GM12864 (cell line): ENCODE data around the gene FN3K.

ENCODE experiments used
- DNase-seq: peaks from one replicate; pipeline ENCODE4 v3.0.0-alpha.2; 2011; ENCODE audit warnings: low read depth
- H3K4me3 ChIP-seq: 2 replicates; pipeline ENCODE4 v1.5.1; 2011; ENCODE audit warnings: mild to moderate bottlenecking, low read depth, low read length, control low read depth
- CTCF ChIP-seq: IDR thresholded peaks from 2 replicates; pipeline ENCODE4 v1.5.1; 2011; ENCODE audit warnings: low read depth, mild to moderate bottlenecking, moderate library complexity, low read length, control low read depth, inconsistent platforms; ENCODE audit errors: missing control alignments

FN3K gene

GRCh38 chr17:82716203-82717010 is 19.0 kb upstream of the FN3K start, which contains the start of gene FN3KRP:
TSS of gene FN3KRP (plus strand) at chr17:82716706. CDS start at chr17:82716756, 50 bp downstream.
- DNase-seq, result peak; percentile 76
- TF ChIP-seq CTCF, result no peak

GRCh38 chr17:82718986-82719685 is 16.3 kb upstream of the FN3K start:
- no peak for DNase-seq
- no peak overlapping the region for H3K4me3 ChIP-seq
- TF ChIP-seq CTCF, result no peak

More at GRCh38 chr17:82716203-82717010, 19.0 kb upstream of the FN3K start, which contains the start of gene FN3KRP:
- peak within 1 kb of the TSS; percentile 70 for H3K4me3 ChIP-seq

GRCh38 chr17:82720204-82720603 is 15.2 kb upstream of the FN3K start:
- DNase-seq, result no peak
- no peak for TF ChIP-seq CTCF
- no peak overlapping the region for H3K4me3 ChIP-seq

- H3K4me3 ChIP-seq, result no peak overlapping the region
- DNase-seq, result no peak
- TF ChIP-seq CTCF, result no peak
Measured at GRCh38 chr17:82722341-82723013, 12.9 kb upstream of the FN3K start.

GRCh38 chr17:82723169-82723807 is 12.1 kb upstream of the FN3K start:
- no peak for DNase-seq
- no peak for TF ChIP-seq CTCF
- H3K4me3 ChIP-seq, result no peak overlapping the region

- no peak for TF ChIP-seq CTCF
- no peak overlapping the region for H3K4me3 ChIP-seq
- no peak for DNase-seq
Measured at GRCh38 chr17:82726427-82726826, 9.0 kb upstream of the FN3K start.
